Neuronal stem cell (in vitro differentiated cells): Measurements from ENCODE around the gene FAM149A.

Source experiments
- DNase-seq: peaks from one replicate; pipeline ENCODE4 v3.0.0-alpha.2; 2013; ENCODE audit warnings: low spot score
- H2AFZ ChIP-seq: one replicate; pipeline ENCODE4 v1.6.1; 2013; ENCODE audit warnings: mild to moderate bottlenecking, low read length, inconsistent platforms
- H2AK5ac ChIP-seq: 2 replicates; pipeline ENCODE4 v1.6.1; 2013; ENCODE audit warnings: low read depth, mild to moderate bottlenecking, inconsistent platforms, low read length, moderate library complexity, mixed read lengths
- H2BK120ac ChIP-seq: 2 replicates; pipeline ENCODE4 v1.6.1; 2013; ENCODE audit warnings: low read depth, mild to moderate bottlenecking, inconsistent platforms, low read length, moderate library complexity, mixed read lengths
- H2BK12ac ChIP-seq: one replicate; pipeline ENCODE4 v1.6.1; 2013; ENCODE audit warnings: low read length, inconsistent platforms
- H2BK15ac ChIP-seq: 2 replicates; pipeline ENCODE4 v1.6.1; 2013; ENCODE audit warnings: mild to moderate bottlenecking, low read length, inconsistent platforms, mixed read lengths
- H2BK5ac ChIP-seq: one replicate; pipeline ENCODE4 v1.6.1; 2013; ENCODE audit warnings: inconsistent platforms, mild to moderate bottlenecking, low read length, moderate library complexity
- H3K14ac ChIP-seq: one replicate; pipeline ENCODE4 v1.6.1; 2013; ENCODE audit warnings: low read length, inconsistent platforms
- H3K18ac ChIP-seq: 2 replicates; pipeline ENCODE4 v1.6.1; 2013; ENCODE audit warnings: low read length, inconsistent platforms
- H3K23ac ChIP-seq: 2 replicates; pipeline ENCODE4 v1.6.1; 2013; ENCODE audit warnings: low read depth, mild to moderate bottlenecking, mixed read lengths, low read length, inconsistent platforms; ENCODE audit not compliant: poor library complexity
- H3K27ac ChIP-seq: replicated peaks from 3 replicates; pipeline ENCODE4 v1.5.1; 2013; ENCODE audit warnings: low read length, inconsistent platforms
- H3K27me3 ChIP-seq, 3 experiments: 2 replicates each; pipeline ENCODE4 v1.6.1; 2013; ENCODE audit warnings: low read length in 3 of 3, mild to moderate bottlenecking in 2 of 3, inconsistent platforms in 1 of 3, low read depth in 1 of 3, mixed read lengths in 1 of 3, moderate library complexity in 1 of 3; ENCODE audit not compliant: control insufficient read depth in 3 of 3, insufficient read depth in 3 of 3
- H3K36me3 ChIP-seq, 2 donors: replicated peaks in 1 of 2; 2 replicates each; pipeline ENCODE4 v1.6.1; 2013; ENCODE audit warnings: low read length in 2 of 2; ENCODE audit not compliant: control insufficient read depth in 2 of 2, insufficient read depth in 2 of 2
- H3K4ac ChIP-seq: 2 replicates; pipeline ENCODE4 v1.6.1; 2013; ENCODE audit warnings: inconsistent platforms, mild to moderate bottlenecking, low read length, moderate library complexity
- H3K4me1 ChIP-seq, 2 donors: 1 replicate in 1 of 2; 2 replicates in 1 of 2; pipeline ENCODE4 v1.6.1; 2013; ENCODE audit warnings: low read length in 2 of 2, low read depth in 1 of 2; ENCODE audit not compliant: control insufficient read depth in 2 of 2, insufficient read depth in 1 of 2
- H3K4me2 ChIP-seq: one replicate; pipeline ENCODE4 v1.6.1; 2013; ENCODE audit warnings: mild to moderate bottlenecking, low read length, inconsistent platforms; ENCODE audit not compliant: insufficient read depth, poor library complexity, severe bottlenecking
- H3K4me3 ChIP-seq, 2 donors: 2 replicates each; pipeline ENCODE4 v1.5.1; 2013; ENCODE audit warnings: low read length in 2 of 2, mild to moderate bottlenecking in 2 of 2, inconsistent platforms in 1 of 2, moderate library complexity in 1 of 2
- H3K79me1 ChIP-seq: one replicate; pipeline ENCODE4 v1.6.1; 2013; ENCODE audit warnings: low read depth, mild to moderate bottlenecking, inconsistent platforms, low read length, moderate library complexity
- H3K9ac ChIP-seq: one replicate; pipeline ENCODE4 v1.6.1; 2013; ENCODE audit warnings: mild to moderate bottlenecking, low read depth, low read length, inconsistent platforms; ENCODE audit not compliant: poor library complexity
- H3K9me3 ChIP-seq, 2 donors: replicated peaks in 1 of 2; 2 replicates each; pipeline versions ENCODE3 to v1.6.1; 2013; ENCODE audit warnings: low read length in 2 of 2, mild to moderate bottlenecking in 2 of 2, inconsistent platforms in 1 of 2, low read depth in 1 of 2, mixed read lengths in 1 of 2, moderate library complexity in 1 of 2; ENCODE audit not compliant: control insufficient read depth in 2 of 2, insufficient read depth in 1 of 2
- H4K8ac ChIP-seq: one replicate; pipeline ENCODE4 v1.6.1; 2013; ENCODE audit warnings: low read depth, mild to moderate bottlenecking, inconsistent platforms, low read length, moderate library complexity
- H4K91ac ChIP-seq: one replicate; pipeline ENCODE4 v1.6.1; 2013; ENCODE audit warnings: low read length, low read depth, mild to moderate bottlenecking, inconsistent platforms; ENCODE audit not compliant: poor library complexity
- WGBS, 2 donors: extraction: QIAGEN DNeasy Blood & Tissue Kit; methylation state at CpG; one replicate each; pipeline ENCODE4 v1.1.7; 2013; ENCODE audit warnings: missing lambda C conversion rate in 2 of 2, mixed read lengths in 1 of 2; ENCODE audit not compliant: insufficient read length in 2 of 2, insufficient replicate concordance in 1 of 2; ENCODE audit errors: extremely low coverage in 2 of 2; 5-methylcytosine and 5-hydroxymethylcytosine counted together

Gene FAM149A

DNA sequence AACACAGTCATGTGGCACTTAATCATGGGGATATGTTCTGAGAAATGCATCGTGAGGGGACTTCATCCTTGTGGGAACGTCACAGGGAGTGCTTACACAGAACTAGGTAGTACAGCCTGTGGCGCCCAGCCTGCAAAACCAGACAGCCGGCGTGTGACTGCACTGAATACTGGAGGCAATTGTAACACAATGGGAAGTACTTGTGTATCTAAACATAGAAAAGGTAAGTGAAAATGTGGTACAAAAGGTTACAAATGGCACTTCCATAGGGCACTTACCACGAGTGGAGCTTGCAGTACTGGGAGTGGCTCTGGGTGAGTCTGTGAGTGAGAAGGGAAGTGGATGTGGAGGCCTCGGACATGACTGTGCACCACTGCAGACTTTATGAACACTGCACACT is 30.3 kb upstream of the FAM149A start:
- no peak overlapping the region for H3K4ac ChIP-seq
- no peak overlapping the region for H3K9ac ChIP-seq
- H2BK12ac ChIP-seq, result no peak overlapping the region
- no peak overlapping the region for H4K8ac ChIP-seq
- no CpG with 5 or more reads among the region's 7 CpGs for WGBS, 2 donors
- H3K27ac ChIP-seq, result no peak overlapping the region
- H3K9me3 ChIP-seq, result no peaks in the 10 kb centered on the region
- H2AK5ac ChIP-seq, result no peak overlapping the region
- no peak overlapping the region for H2BK120ac ChIP-seq
- H2AFZ ChIP-seq, result no peak overlapping the region
- no peaks in the 10 kb centered on the region for H3K36me3 ChIP-seq
- H3K79me1 ChIP-seq, result no peaks in the 10 kb centered on the region
- H3K18ac ChIP-seq, result no peak overlapping the region
- H3K4me1 ChIP-seq, result peaks cover 0 to 5% of the 10 kb centered on the region in 2 donors
- no peaks in the 10 kb centered on the region for H3K27me3 ChIP-seq
- H4K91ac ChIP-seq, result no peak overlapping the region
- no peak overlapping the region for H3K23ac ChIP-seq
- H3K4me3 ChIP-seq, result no peak overlapping the region
- no peak overlapping the region for H2BK5ac ChIP-seq
- H2BK15ac ChIP-seq, result no peak overlapping the region
- no peak overlapping the region for H3K4me2 ChIP-seq
- no peak overlapping the region for H3K14ac ChIP-seq
- DNase-seq, result no peak

DNA sequence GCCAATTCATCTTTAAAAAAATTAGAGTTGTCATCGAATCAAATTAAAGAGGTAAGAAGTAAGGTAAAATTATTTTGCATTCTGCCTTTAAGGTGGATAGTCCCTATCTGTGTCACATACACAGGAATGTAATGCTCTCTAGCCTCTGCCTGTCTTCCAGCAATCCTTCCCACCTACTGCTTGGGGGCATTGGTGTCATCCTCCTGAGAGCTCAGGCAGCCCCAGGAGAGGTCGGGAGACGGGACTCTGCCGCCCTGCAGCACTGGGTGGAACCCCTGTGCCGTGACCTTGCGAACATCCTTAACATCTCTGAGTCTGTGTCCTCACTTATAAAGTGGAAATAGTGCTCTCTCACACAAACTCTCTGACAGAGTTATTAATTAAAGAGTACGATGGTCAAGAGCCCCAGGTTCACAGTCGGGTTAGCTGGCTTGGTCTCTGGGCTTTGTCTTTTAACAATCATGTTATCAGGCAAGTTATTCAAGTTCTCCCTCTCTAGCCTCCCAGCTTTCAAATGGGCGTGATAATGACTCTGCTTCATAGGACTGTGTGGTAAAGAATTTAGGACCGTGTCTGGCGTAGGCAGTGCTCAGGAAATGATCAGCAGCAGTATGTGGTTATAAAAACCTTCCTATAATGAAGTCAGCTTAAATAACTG is 25.4 kb upstream of the FAM149A start:
- no peak overlapping the region for H3K23ac ChIP-seq
- no peak overlapping the region for H2BK120ac ChIP-seq
- H2BK15ac ChIP-seq, result no peak overlapping the region
- no peak overlapping the region for H3K4ac ChIP-seq
- H2BK12ac ChIP-seq, result no peak overlapping the region
- no peak overlapping the region for H3K18ac ChIP-seq
- H3K79me1 ChIP-seq, result no peaks in the 10 kb centered on the region
- no peaks in the 10 kb centered on the region for H3K36me3 ChIP-seq
- H3K14ac ChIP-seq, result no peak overlapping the region
- no peak overlapping the region for H3K4me3 ChIP-seq
- H3K27me3 ChIP-seq, result no peaks in the 10 kb centered on the region
- H3K4me1 ChIP-seq, result peaks cover 10 to 12% of the 10 kb centered on the region in 2 donors
- no peak overlapping the region for H4K8ac ChIP-seq
- no peaks in the 10 kb centered on the region for H3K9me3 ChIP-seq
- H4K91ac ChIP-seq, result no peak overlapping the region
- DNase-seq, result no peak
- H3K4me2 ChIP-seq, result no peak overlapping the region
- peak overlapping the region; percentile 59 for H2AFZ ChIP-seq
- H3K27ac ChIP-seq, result no peak overlapping the region
- no CpG with 5 or more reads among the region's 11 CpGs for WGBS, 2 donors
- no peak overlapping the region for H3K9ac ChIP-seq
- no peak overlapping the region for H2BK5ac ChIP-seq
- no peak overlapping the region for H2AK5ac ChIP-seq

GRCh38 chr4:186079694-186080093 is 24.8 kb upstream of the FAM149A start:
- Histone ChIP-seq H3K27me3 (no peaks in the 10 kb centered on the region), H3K9ac (no peak overlapping the region), H3K79me1 (no peaks in the 10 kb centered on the region), H2AFZ (peak overlapping the region; percentile 54), H3K27ac (no peak overlapping the region), H2BK120ac (no peak overlapping the region), H2BK12ac (no peak overlapping the region), H3K4me1 (peaks cover 10 to 12% of the 10 kb centered on the region in 2 donors), H3K4me3 (no peak overlapping the region), H3K14ac (no peak overlapping the region), H4K8ac (no peak overlapping the region), H2BK15ac (no peak overlapping the region), H4K91ac (no peak overlapping the region), H2BK5ac (no peak overlapping the region), H2AK5ac (no peak overlapping the region), H3K9me3 (no peaks in the 10 kb centered on the region), H3K4me2 (no peak overlapping the region), H3K23ac (no peak overlapping the region), H3K4ac (no peak overlapping the region), H3K36me3 (no peaks in the 10 kb centered on the region), H3K18ac (no peak overlapping the region)
- DNase-seq, result no peak
- no CpG with 5 or more reads among the region's 9 CpGs for whole genome bisulfite sequencing, 2 donors

DNA sequence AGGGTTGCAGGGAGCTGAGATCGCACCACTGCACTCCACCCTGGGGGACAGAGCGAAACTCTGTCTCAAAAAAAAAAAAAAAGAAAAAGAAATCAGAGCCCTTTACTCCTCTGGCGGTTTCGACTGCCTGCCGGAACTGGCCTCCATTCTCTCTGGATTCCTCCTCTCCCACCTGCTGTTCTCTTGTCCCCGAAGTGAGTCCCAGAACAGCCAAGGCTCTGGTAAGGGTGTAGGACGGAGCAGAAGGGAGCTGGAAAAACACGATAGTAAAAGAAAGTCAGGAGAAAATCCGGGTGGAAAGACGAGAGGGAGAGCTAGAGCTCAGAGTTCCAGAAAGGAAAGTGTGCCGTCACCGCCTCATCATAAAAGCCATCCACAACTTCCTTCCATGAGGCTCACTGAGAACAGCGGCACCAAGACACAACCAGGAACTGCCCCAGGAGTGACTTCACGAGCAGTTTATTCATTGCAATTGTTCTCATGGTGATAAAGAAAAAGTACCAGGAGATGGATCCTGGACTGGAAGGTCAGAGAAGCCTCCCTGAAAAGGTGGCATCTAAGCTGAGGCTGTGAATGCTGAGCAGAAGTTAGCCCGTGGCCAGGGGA is 23.2 kb upstream of the FAM149A start:
- Histone ChIP-seq H4K8ac (no peak overlapping the region), H3K4me3 (no peak overlapping the region), H2AK5ac (no peak overlapping the region), H4K91ac (no peak overlapping the region), H2BK15ac (no peak overlapping the region), H2BK5ac (no peak overlapping the region), H3K4me1 (peaks cover 10 to 12% of the 10 kb centered on the region in 2 donors), H2BK12ac (no peak overlapping the region), H3K14ac (no peak overlapping the region), H3K79me1 (no peaks in the 10 kb centered on the region), H2AFZ (peak overlapping the region; percentile 87), H3K9ac (no peak overlapping the region), H3K27ac (peak overlapping the region; percentile 85), H3K23ac (no peak overlapping the region), H3K36me3 (no peaks in the 10 kb centered on the region), H3K27me3 (no peaks in the 10 kb centered on the region), H2BK120ac (no peak overlapping the region), H3K4ac (no peak overlapping the region), H3K9me3 (no peaks in the 10 kb centered on the region), H3K18ac (peak overlapping the region; percentile 49), H3K4me2 (no peak overlapping the region)
- peak; percentile 45 for DNase-seq
- WGBS, 2 donors, result no CpG with 5 or more reads among the region's 15 CpGs
